ENCODE results near the gene LSM12. TPM values are rescaled to one million over a fixed set of nuclear protein-coding genes. Genes with fewer than 3 reads are reported as not detected.

LSM12 gene
- total RNA-seq, 1 donor = 59.0 TPM

GRCh38 chr17:43992641-43993040 lies 73.8 kb downstream of the LSM12 start:
- peaks cover 19% of the 10 kb centered on the region for H3K27me3 ChIP-seq (ENCODE audit: insufficient read depth, low read length)
- H3K36me3 ChIP-seq (ENCODE audit: insufficient read depth, low read length) = no peaks in the 10 kb centered on the region
- no peak overlapping the region for H3K4me2 ChIP-seq (ENCODE audit: insufficient read depth, low read length)
- no peak for DNase-seq (ENCODE audit: insufficient read length, low spot score, missing footprints)
- peaks cover 9% of the 10 kb centered on the region for H3K4me1 ChIP-seq (ENCODE audit: insufficient read depth, low read length)
- H3K79me2 ChIP-seq (ENCODE audit: insufficient read depth, low read length) = no peaks in the 10 kb centered on the region
- H3K4me3 ChIP-seq (ENCODE audit: insufficient read depth, low read length) = no peak overlapping the region
- H2AFZ ChIP-seq (ENCODE audit: low read length) = no peak overlapping the region
- no peaks in the 10 kb centered on the region for H3K9me3 ChIP-seq (ENCODE audit: low read depth, low read length)
- TF ChIP-seq CTCF (IDR thresholded peaks at IDR 0.05; ENCODE audit: extremely low read depth, low read depth, low read length) = no peak
- H4K20me1 ChIP-seq (ENCODE audit: insufficient read depth, low read length) = no peaks in the 10 kb centered on the region
- H3K27ac ChIP-seq (ENCODE audit: low read depth, low read length) = no peak overlapping the region

GRCh38 chr17:43988301-43988700 lies 78.2 kb downstream of the LSM12 start:
- no peak overlapping the region for H2AFZ ChIP-seq (ENCODE audit: low read length)
- peaks cover 22% of the 10 kb centered on the region for H3K27me3 ChIP-seq (ENCODE audit: insufficient read depth, low read length)
- no peak overlapping the region for H3K27ac ChIP-seq (ENCODE audit: low read depth, low read length)
- DNase-seq (ENCODE audit: insufficient read length, low spot score, missing footprints) = no peak
- H3K36me3 ChIP-seq (ENCODE audit: insufficient read depth, low read length) = no peaks in the 10 kb centered on the region
- H3K9me3 ChIP-seq (ENCODE audit: low read depth, low read length) = no peaks in the 10 kb centered on the region
- no peak overlapping the region for H3K4me3 ChIP-seq (ENCODE audit: insufficient read depth, low read length)
- no peaks in the 10 kb centered on the region for H3K4me1 ChIP-seq (ENCODE audit: insufficient read depth, low read length)
- no peak for TF ChIP-seq CTCF (IDR thresholded peaks at IDR 0.05; ENCODE audit: extremely low read depth, low read depth, low read length)
- H3K79me2 ChIP-seq (ENCODE audit: insufficient read depth, low read length) = no peaks in the 10 kb centered on the region
- no peak overlapping the region for H3K4me2 ChIP-seq (ENCODE audit: insufficient read depth, low read length)
- no peaks in the 10 kb centered on the region for H4K20me1 ChIP-seq (ENCODE audit: insufficient read depth, low read length)

- no peak for TF ChIP-seq CTCF (IDR thresholded peaks at IDR 0.05; ENCODE audit: extremely low read depth, low read depth, low read length)
- H2AFZ ChIP-seq (ENCODE audit: low read length) = no peak overlapping the region
- no peaks in the 10 kb centered on the region for H3K4me1 ChIP-seq (ENCODE audit: insufficient read depth, low read length)
- H3K79me2 ChIP-seq (ENCODE audit: insufficient read depth, low read length) = no peaks in the 10 kb centered on the region
- no peaks in the 10 kb centered on the region for H3K36me3 ChIP-seq (ENCODE audit: insufficient read depth, low read length)
- H3K9me3 ChIP-seq (ENCODE audit: low read depth, low read length) = no peaks in the 10 kb centered on the region
- peaks cover 29% of the 10 kb centered on the region for H3K27me3 ChIP-seq (ENCODE audit: insufficient read depth, low read length)
- peak; percentile 66 for DNase-seq (ENCODE audit: insufficient read length, low spot score, missing footprints)
- H4K20me1 ChIP-seq (ENCODE audit: insufficient read depth, low read length) = no peaks in the 10 kb centered on the region
- no peak overlapping the region for H3K27ac ChIP-seq (ENCODE audit: low read depth, low read length)
- no peak overlapping the region for H3K4me2 ChIP-seq (ENCODE audit: insufficient read depth, low read length)
- no peak overlapping the region for H3K4me3 ChIP-seq (ENCODE audit: insufficient read depth, low read length)
Observed at GRCh38 chr17:43987131-43988021, 79.1 kb downstream of the LSM12 start.

GRCh38 chr17:43986225-43986981 lies 80.1 kb downstream of the LSM12 start:
- Histone ChIP-seq H3K79me2 (ENCODE audit: insufficient read depth, low read length) (no peaks in the 10 kb centered on the region), H4K20me1 (ENCODE audit: insufficient read depth, low read length) (no peaks in the 10 kb centered on the region), H3K36me3 (ENCODE audit: insufficient read depth, low read length) (no peaks in the 10 kb centered on the region), H3K4me1 (ENCODE audit: insufficient read depth, low read length) (no peaks in the 10 kb centered on the region), H3K27ac (ENCODE audit: low read depth, low read length) (no peak overlapping the region), H3K4me2 (ENCODE audit: insufficient read depth, low read length) (no peak overlapping the region), H3K4me3 (ENCODE audit: insufficient read depth, low read length) (no peak overlapping the region), H3K9me3 (ENCODE audit: low read depth, low read length) (no peaks in the 10 kb centered on the region), H3K27me3 (ENCODE audit: insufficient read depth, low read length) (peaks cover 37% of the 10 kb centered on the region), H2AFZ (ENCODE audit: low read length) (no peak overlapping the region)
- no peak for DNase-seq (ENCODE audit: insufficient read length, low spot score, missing footprints)
- no peak for TF ChIP-seq CTCF (IDR thresholded peaks at IDR 0.05; ENCODE audit: extremely low read depth, low read depth, low read length)
